Bronchial epithelial cell (primary cell): ENCODE results near the gene SPNS2. TPM values are rescaled to one million over a fixed set of nuclear protein-coding genes. Genes with fewer than 3 reads are reported as not detected.

Source experiments
- DNase-seq: peaks from one replicate; pipeline ENCODE4 v3.0.0-alpha.2; 2010; ENCODE audit warnings: low read depth
- FAIRE-seq: peaks from 2 replicates; lab custom pipeline; 2011; peaks lifted over from hg19 to GRCh38; lab: Jason Lieb, UNC
- H3K27me3 ChIP-seq: 2 replicates; pipeline ENCODE4 v1.5.1; 2011; ENCODE audit warnings: low read length; ENCODE audit not compliant: control insufficient read depth, insufficient read depth
- H3K36me3 ChIP-seq: 2 replicates; pipeline ENCODE4 v1.5.1; 2011; ENCODE audit warnings: low read length; ENCODE audit not compliant: control insufficient read depth, insufficient read depth
- H3K4me3 ChIP-seq: 2 replicates; pipeline ENCODE4 v1.5.1; 2011; ENCODE audit warnings: mild to moderate bottlenecking, low read depth, low read length, control low read depth
- total RNA-seq: library from RNA; depleted of rRNA; stranded (reverse); fragments of >200 nt; gene quantifications from 2 replicates; pipeline ENCODE4 v1.2.1, GENCODE V29; 2014
- TF ChIP-seq, protein P1 (sequence below): IDR thresholded peaks from 2 replicates; pipeline ENCODE4 v1.5.1; 2011; ENCODE audit warnings: mild to moderate bottlenecking, moderate library complexity, low read length, control low read depth, inconsistent platforms; ENCODE audit not compliant: insufficient read depth, severe bottlenecking

SPNS2 gene
- total RNA-seq, 1 donor from 2014 or later: 3.9 TPM

DNA sequence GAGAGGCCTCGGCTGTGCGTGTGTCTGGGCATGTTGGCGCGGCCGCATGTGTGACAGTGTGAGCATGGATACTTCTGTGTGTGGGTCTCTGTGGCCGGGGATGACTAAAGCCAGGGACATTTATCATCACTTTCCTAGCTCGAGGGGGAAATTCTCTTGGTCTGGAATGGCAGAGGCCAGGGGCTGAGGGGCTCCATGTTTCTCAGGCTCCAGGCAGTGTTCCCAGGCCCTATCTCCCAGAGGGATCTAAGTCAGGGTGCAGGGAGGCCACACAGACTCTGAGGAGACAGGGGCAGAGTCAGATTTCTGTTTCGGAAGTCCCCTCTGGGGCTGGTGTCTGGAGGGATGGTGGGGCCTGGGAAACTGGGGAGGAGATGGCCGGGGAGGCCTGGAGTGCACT is 23.7 kb upstream of the SPNS2 start:
- DNase-seq (no peak), FAIRE-seq (no peak)
- Histone ChIP-seq H3K27me3 (no peaks in the 10 kb centered on the region), H3K4me3 (no peak overlapping the region), H3K36me3 (no peaks in the 10 kb centered on the region)
- TF ChIP-seq, protein P1, sequence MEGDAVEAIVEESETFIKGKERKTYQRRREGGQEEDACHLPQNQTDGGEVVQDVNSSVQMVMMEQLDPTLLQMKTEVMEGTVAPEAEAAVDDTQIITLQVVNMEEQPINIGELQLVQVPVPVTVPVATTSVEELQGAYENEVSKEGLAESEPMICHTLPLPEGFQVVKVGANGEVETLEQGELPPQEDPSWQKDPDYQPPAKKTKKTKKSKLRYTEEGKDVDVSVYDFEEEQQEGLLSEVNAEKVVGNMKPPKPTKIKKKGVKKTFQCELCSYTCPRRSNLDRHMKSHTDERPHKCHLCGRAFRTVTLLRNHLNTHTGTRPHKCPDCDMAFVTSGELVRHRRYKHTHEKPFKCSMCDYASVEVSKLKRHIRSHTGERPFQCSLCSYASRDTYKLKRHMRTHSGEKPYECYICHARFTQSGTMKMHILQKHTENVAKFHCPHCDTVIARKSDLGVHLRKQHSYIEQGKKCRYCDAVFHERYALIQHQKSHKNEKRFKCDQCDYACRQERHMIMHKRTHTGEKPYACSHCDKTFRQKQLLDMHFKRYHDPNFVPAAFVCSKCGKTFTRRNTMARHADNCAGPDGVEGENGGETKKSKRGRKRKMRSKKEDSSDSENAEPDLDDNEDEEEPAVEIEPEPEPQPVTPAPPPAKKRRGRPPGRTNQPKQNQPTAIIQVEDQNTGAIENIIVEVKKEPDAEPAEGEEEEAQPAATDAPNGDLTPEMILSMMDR: no peak

GRCh38 chr17:4475463-4475862 is 23.2 kb upstream of the SPNS2 start:
- DNase-seq (no peak), FAIRE-seq (no peak)
- TF ChIP-seq, protein P1: no peak
- Histone ChIP-seq H3K4me3 (no peak overlapping the region), H3K36me3 (no peaks in the 10 kb centered on the region), H3K27me3 (no peaks in the 10 kb centered on the region)

GRCh38 chr17:4476017-4476416 is 22.7 kb upstream of the SPNS2 start:
- no peak for FAIRE-seq

GRCh38 chr17:4476511-4477070 is 22.1 kb upstream of the SPNS2 start:
- H3K36me3 ChIP-seq: no peaks in the 10 kb centered on the region
- FAIRE-seq: no peak
- no peaks in the 10 kb centered on the region for H3K27me3 ChIP-seq
- H3K4me3 ChIP-seq: no peak overlapping the region
- TF ChIP-seq, protein P1: no peak
- no peak for DNase-seq

More at GRCh38 chr17:4476017-4476416, 22.7 kb upstream of the SPNS2 start:
- Histone ChIP-seq H3K36me3 (no peaks in the 10 kb centered on the region), H3K4me3 (no peak overlapping the region), H3K27me3 (no peaks in the 10 kb centered on the region)
- no peak for DNase-seq
- TF ChIP-seq, protein P1: no peak

DNA sequence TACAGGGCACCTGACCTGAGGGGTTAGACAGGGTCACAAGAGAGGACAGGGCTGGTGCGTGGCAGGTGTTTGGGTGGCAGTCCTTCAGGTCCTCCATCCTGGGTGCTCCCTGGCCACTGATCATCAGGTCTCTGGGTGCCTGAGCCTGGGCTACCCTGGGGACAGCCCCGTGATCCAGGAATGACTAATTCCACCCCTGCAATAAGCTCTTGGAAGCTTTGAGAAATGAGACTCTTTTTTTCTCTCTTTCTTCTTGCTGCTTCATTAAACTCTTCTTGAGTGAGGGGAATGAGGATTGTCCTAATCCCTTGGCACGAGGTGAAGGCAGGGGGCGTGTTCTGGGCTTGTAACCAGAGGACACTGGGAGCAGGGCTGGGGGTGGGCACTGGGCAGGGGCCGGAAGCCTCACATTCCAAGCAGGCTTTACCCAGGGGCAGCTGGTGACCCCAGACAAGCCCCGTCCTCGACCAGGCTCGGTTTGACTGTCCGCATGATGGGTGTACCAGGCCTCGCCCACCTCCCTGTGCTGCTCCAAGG is 21.4 kb upstream of the SPNS2 start:
- TF ChIP-seq, protein P1: no peak
- peak; percentile 13 for DNase-seq
- H3K36me3 ChIP-seq: no peaks in the 10 kb centered on the region
- no peak for FAIRE-seq
- H3K27me3 ChIP-seq: no peaks in the 10 kb centered on the region
- H3K4me3 ChIP-seq: no peak overlapping the region
